HepG2 (cell line): ENCODE results near the gene HS3ST5. TPM values are rescaled to one million over a fixed set of nuclear protein-coding genes. Genes with fewer than 3 reads are reported as not detected.

Experiments used
- AGO2 ChIP-seq: fragments of 200-400 bp; formaldehyde crosslinking; optimal IDR thresholded peaks from 2 replicates; pipeline ENCODE3; 2017; ENCODE audit warnings: mild to moderate bottlenecking, low read depth, low read length, moderate library complexity
- KDM5B ChIP-seq: sonication (generic); formaldehyde crosslinking; IDR thresholded peaks from 2 replicates; pipeline ENCODE4 v1.4.0; 2020; ENCODE audit warnings: missing genetic modification reagents, mild to moderate bottlenecking, borderline replicate concordance
- MTF2 ChIP-seq: sonication (generic); formaldehyde crosslinking; IDR thresholded peaks from 2 replicates; pipeline ENCODE4 v1.5.0; 2020; ENCODE audit warnings: missing genetic modification reagents, borderline replicate concordance
- NBN ChIP-seq: fragments of 450-650 bp; conservative IDR thresholded peaks from 2 replicates; pipeline ENCODE4 v1.6.1; 2017
- NFYC ChIP-seq: IDR thresholded peaks from 2 replicates; pipeline ENCODE4 v1.6.1; 2016; ENCODE audit warnings: missing genetic modification reagents, missing compliant biosample characterization
- RBM39 ChIP-seq: fragments of 200-400 bp; formaldehyde crosslinking; IDR thresholded peaks from one replicate; pipeline ENCODE4 v1.6.1; 2018; ENCODE audit warnings: antibody characterized with exemption, mild to moderate bottlenecking, low read depth, low read length; ENCODE audit not compliant: poor library complexity, severe bottlenecking
- REL ChIP-seq: sonication (generic); formaldehyde crosslinking; conservative IDR thresholded peaks from 2 replicates; pipeline ENCODE4 v1.8.0; 2022; ENCODE audit warnings: mild to moderate bottlenecking, missing genetic modification reagents, moderate library complexity
- REPIN1 ChIP-seq: sonication (generic); formaldehyde crosslinking; IDR thresholded peaks from 2 replicates; pipeline ENCODE4 v1.8.0; 2022; ENCODE audit warnings: missing genetic modification reagents, low read depth, mild to moderate bottlenecking, borderline replicate concordance
- RFX3 ChIP-seq: IDR thresholded peaks from 2 replicates; pipeline ENCODE4 v1.6.1; 2016; ENCODE audit warnings: missing biosample characterization, missing genetic modification reagents
- SETDB1 ChIP-seq: sonication (generic); formaldehyde crosslinking; IDR thresholded peaks from 2 replicates; pipeline ENCODE4 v1.5.1; 2020; ENCODE audit warnings: missing genetic modification reagents, mild to moderate bottlenecking, borderline replicate concordance
- SIX4 ChIP-seq: sonication (generic); formaldehyde crosslinking; IDR thresholded peaks from 2 replicates; pipeline ENCODE4 v1.4.0; 2020; ENCODE audit warnings: missing genetic modification reagents
- THYN1 ChIP-seq: sonication (generic); formaldehyde crosslinking; IDR thresholded peaks from 2 replicates; pipeline ENCODE4 v1.8.1; 2023; ENCODE audit warnings: low read depth, mild to moderate bottlenecking, moderate library complexity, missing genetic modification reagents, borderline replicate concordance
- ZBTB26 ChIP-seq: IDR thresholded peaks from 2 replicates; pipeline ENCODE4 v1.6.1; 2016; ENCODE audit warnings: missing compliant biosample characterization, missing genetic modification reagents, borderline replicate concordance
- ZBTB7B ChIP-seq: sonication (generic); formaldehyde crosslinking; IDR thresholded peaks from 2 replicates; pipeline ENCODE4 v1.4.0; 2020; ENCODE audit warnings: missing genetic modification reagents
- ZFP36 ChIP-seq: fragments of 150-350 bp; IDR thresholded peaks from 2 replicates; pipeline ENCODE4 v1.6.1; 2018; ENCODE audit warnings: borderline replicate concordance, low read length, low read depth; ENCODE audit not compliant: partially characterized antibody
- ZNF138 ChIP-seq: sonication (generic); formaldehyde crosslinking; IDR thresholded peaks from 2 replicates; pipeline ENCODE4 v1.5.0; 2020; ENCODE audit warnings: mild to moderate bottlenecking, low read depth, missing genetic modification reagents
- ZNF430 ChIP-seq: sonication (generic); formaldehyde crosslinking; IDR thresholded peaks from 2 replicates; pipeline ENCODE4 v1.9.0; 2021; ENCODE audit warnings: mild to moderate bottlenecking, missing genetic modification reagents
- ZNF567 ChIP-seq: sonication (generic); formaldehyde crosslinking; IDR thresholded peaks from 2 replicates; pipeline ENCODE4 v1.8.1; 2023; ENCODE audit warnings: mild to moderate bottlenecking, missing genetic modification reagents, borderline replicate concordance
- ZNF770 ChIP-seq: sonication (generic); formaldehyde crosslinking; IDR thresholded peaks from 2 replicates; pipeline ENCODE4 v1.5.0; 2020; ENCODE audit warnings: mild to moderate bottlenecking, missing genetic modification reagents
- ZNF83 ChIP-seq: sonication (generic); formaldehyde crosslinking; IDR thresholded peaks from 2 replicates; pipeline ENCODE4 v1.4.0; 2020; ENCODE audit warnings: missing genetic modification reagents, mild to moderate bottlenecking, borderline replicate concordance
- ZSCAN5A ChIP-seq: sonication (generic); formaldehyde crosslinking; IDR thresholded peaks from 2 replicates; pipeline ENCODE4 v1.8.0; 2022; ENCODE audit warnings: mild to moderate bottlenecking, missing genetic modification reagents, borderline replicate concordance
- polyA plus RNA-seq, 8 experiments: library from polyadenylated mRNA; depleted of rRNA in 3 of 8; stranded (reverse) in 7 of 8; unstranded in 1 of 8; fragments of >200 nt; fragmentation: Illumina TruSeq in 4 of 8; extraction: Trizol in 4 of 8; gene quantifications; 2 replicates each; pipeline versions ENCODE4 v1.2.1 to v1.2.3, GENCODE V29; 2011 to 2016; ENCODE audit warnings: low read depth in 4 of 8, missing spikeins in 1 of 8, mixed read lengths in 1 of 8; ENCODE audit not compliant: insufficient read depth in 1 of 8
- total RNA-seq, 5 experiments: library from RNA; depleted of rRNA; stranded (reverse); fragments of >200 nt; fragmentation: Illumina TruSeq; extraction: Trizol; gene quantifications; 2 replicates each; pipeline ENCODE4 v1.2.3, GENCODE V29; 2016; ENCODE audit warnings: low read depth in 1 of 5
- TF ChIP-seq, protein P1 (sequence below): sonication (generic); formaldehyde crosslinking; conservative IDR thresholded peaks from 2 replicates; pipeline ENCODE4 v1.8.0; 2022; ENCODE audit warnings: missing genetic modification reagents

Gene HS3ST5
- total and polyA plus RNA-seq, 2 of the 13 experiments (the other 11 are each of a cell fraction or from before 2014, with no cell fraction given) = 1.1 to 1.6 TPM

DNA sequence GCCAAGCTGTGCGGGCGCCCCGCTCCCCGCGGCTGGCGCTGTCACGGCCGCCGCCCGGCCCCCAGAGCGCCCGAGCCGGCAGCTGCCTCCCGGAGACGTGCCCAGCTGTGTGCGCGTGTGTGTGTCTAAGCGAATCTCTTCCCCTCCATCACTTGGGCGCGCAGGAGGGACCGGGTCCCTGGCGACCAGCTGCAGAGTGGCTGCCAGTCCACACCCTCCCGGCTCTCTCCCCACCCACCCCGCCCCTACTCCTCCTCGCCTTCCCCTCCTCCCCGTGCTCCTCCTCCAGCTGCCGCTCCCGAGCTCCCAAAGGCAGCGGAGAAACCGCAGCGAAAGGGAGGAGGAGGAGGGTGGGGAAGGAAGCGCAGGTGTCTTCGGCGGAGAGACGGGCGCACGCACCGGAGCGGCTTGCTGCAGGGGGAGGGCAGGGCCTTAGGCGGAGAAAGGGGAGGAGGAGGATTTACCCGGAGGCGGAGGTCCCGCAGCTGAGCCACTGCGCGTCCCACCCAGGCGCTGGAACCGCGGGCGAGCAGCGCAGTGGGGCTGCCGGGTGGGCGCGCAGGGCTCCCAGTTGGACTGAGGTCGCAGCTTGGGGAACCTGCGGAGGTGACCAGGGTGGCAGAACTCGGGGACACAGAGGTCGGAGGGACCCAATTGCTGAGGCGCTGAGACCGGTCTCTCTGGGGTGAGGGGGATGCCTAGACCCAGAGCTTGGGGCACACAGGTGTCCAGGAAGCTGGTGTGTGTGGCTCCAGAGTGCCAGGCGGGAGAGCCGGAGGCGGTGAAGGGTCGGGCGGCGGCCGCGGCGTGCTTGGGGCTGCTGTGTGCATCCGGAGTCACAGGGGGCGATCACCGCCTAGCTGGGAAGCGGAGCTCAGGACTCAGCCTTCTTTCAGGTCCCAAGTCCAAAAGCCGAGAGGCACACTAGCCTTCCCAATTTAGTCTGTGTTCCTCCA is at the start of gene HS3ST5 (continued):
- 0 out of 2 replicates have a peak, but pooled peaks have one; percentile 41 for TF ChIP-seq ZBTB26 (CRISPR knock-in tag)
- TF ChIP-seq, protein P1, sequence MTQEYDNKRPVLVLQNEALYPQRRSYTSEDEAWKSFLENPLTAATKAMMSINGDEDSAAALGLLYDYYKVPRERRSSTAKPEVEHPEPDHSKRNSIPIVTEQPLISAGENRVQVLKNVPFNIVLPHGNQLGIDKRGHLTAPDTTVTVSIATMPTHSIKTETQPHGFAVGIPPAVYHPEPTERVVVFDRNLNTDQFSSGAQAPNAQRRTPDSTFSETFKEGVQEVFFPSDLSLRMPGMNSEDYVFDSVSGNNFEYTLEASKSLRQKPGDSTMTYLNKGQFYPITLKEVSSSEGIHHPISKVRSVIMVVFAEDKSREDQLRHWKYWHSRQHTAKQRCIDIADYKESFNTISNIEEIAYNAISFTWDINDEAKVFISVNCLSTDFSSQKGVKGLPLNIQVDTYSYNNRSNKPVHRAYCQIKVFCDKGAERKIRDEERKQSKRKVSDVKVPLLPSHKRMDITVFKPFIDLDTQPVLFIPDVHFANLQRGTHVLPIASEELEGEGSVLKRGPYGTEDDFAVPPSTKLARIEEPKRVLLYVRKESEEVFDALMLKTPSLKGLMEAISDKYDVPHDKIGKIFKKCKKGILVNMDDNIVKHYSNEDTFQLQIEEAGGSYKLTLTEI (CRISPR knock-in tag) = no peak
- no peak for TF ChIP-seq SETDB1 (CRISPR knock-in tag)
- TF ChIP-seq ZNF138 (CRISPR knock-in tag) = peak; percentile 54; the same call in 1 of the 2 replicates
- TF ChIP-seq KDM5B (CRISPR knock-in tag) = peak; percentile 59
- no peak for TF ChIP-seq ZFP36
- TF ChIP-seq AGO2 = peak; percentile 48
- no peak for TF ChIP-seq RBM39
- TF ChIP-seq THYN1 = no peak
- no peak; the same call in 1 of the 2 replicates for TF ChIP-seq REPIN1 (CRISPR knock-in tag)
- no peak for TF ChIP-seq ZNF83 (CRISPR knock-in tag)
- no peak for TF ChIP-seq ZNF770 (CRISPR knock-in tag)
- TF ChIP-seq REL (CRISPR knock-in tag) = peak; percentile 71; the same call in 1 of the 2 replicates
- TF ChIP-seq MTF2 = no peak
- TF ChIP-seq ZNF430 (CRISPR knock-in tag) = peak; percentile 55; the same call in 1 of the 2 replicates
- TF ChIP-seq SIX4 (CRISPR knock-in tag) = no peak
- TF ChIP-seq ZSCAN5A (CRISPR knock-in tag) = no peak
- TF ChIP-seq RFX3 (CRISPR knock-in tag) = no peak
- peak; percentile 75; the same call in 1 of the 2 replicates for TF ChIP-seq ZBTB7B (CRISPR knock-in tag)
- no peak for TF ChIP-seq NFYC (CRISPR knock-in tag)
- TF ChIP-seq ZNF567 (CRISPR knock-in tag) = no peak
- no peak for TF ChIP-seq NBN
